GM19239 (cell line): Measurements from ENCODE around the gene PRKRIP1.
A peak's percentile ranks its signal among the peaks of the same experiment; 100 is the strongest.

Source experiments
- DNase-seq: peaks from one replicate; pipeline ENCODE4 v3.0.0; 2011; ENCODE audit warnings: low spot score; ENCODE audit not compliant: insufficient read length
- FAIRE-seq: peaks from 2 replicates; lab custom pipeline; 2011; peaks lifted over from hg19 to GRCh38; lab: Jason Lieb, UNC

PRKRIP1 gene

DNA sequence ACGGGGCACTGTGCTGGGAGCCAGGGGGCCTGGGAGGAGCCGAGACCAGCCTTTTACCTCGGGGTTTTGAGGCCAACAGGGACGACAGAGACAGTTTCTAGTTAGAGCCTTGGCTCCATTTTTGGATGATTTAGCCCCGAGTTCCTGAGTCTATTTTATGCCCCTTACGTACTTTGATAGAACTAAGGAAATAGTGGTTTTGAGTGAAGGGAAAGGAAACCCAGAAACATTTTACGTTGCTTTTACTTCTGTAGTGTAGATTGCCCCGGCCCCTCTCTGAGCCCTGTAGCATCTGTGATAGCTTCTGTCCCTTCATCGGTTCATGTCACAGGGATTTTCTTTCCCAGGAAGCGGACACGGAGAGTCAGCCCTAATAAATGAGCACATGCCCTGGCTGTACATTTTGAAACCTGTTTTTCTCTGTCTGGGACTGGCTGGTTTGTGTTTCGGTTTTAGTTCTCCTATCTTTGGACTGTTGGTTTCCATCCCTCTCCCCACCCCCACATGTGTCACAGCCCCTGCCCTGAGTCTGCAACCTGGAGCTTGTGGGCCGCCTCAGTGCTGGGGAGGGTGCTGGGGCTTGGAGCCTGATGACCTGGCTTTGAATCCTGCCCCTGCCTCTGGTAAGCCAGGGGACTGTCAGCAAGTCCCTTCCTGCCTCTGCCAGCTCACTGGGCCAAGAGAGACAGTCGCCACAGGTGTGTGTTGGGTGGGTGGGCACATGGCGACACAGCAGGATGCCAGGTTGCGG lies 30.3 kb downstream of the PRKRIP1 start:
- FAIRE-seq (peak; percentile 98), DNase-seq (peak; percentile 60)

DNA sequence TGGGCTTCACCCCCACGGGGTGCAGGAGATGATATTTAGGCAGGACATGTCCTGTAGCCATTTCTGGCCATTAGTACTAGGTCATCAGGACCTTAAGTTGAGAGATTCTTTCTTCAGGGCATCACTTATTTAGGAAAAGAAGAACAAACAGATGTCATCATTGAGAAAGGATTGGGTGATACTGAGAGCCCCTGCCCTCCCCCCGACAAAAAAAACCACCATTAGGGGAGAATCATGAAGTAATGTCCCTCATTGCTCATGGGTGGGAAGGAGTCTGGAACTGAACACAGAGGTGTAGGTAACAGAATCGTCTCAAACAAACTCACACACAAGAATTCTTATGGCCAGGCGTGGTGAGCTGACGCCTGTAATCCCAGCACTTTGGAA lies 30.8 kb downstream of the PRKRIP1 start:
- DNase-seq (no peak), FAIRE-seq (no peak)

DNA sequence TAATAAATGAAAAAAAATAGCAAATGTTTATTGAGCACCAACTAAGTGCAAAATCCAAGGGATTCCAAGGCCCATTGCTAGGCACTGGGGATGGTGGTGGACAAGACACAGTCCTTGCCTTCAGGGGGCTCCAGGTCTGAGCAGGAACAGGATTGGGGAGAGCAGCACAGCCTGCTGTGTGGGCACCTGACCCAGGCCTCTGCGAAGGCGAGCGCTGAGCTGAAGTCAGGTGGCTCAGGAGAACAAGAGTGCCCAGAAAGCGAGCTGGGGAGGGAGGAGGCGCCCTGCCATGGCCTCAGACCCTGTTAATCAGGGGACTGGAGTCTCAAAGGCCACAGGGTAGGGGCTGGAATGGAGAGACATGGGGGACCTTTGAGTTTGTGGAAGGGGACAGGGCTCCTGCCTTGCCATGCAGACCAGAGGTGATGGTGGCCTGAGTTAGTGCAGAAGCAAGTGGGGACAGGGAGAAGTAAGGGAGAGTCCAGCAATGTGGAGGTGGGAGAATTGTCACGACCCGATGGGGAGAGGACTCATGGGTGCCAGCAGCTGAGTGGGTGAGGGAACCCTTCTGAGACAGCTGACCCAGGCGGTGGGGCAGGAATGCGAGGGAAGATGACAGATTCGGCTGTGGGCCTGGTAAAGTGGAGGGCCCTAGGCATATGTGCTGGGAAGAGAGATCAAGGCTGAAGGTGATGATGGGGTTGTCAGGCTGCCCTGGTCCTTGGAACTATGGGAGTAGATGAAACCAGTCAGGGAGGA lies 33.2 kb downstream of the PRKRIP1 start:
- DNase-seq = no peak
- FAIRE-seq = no peak

DNA sequence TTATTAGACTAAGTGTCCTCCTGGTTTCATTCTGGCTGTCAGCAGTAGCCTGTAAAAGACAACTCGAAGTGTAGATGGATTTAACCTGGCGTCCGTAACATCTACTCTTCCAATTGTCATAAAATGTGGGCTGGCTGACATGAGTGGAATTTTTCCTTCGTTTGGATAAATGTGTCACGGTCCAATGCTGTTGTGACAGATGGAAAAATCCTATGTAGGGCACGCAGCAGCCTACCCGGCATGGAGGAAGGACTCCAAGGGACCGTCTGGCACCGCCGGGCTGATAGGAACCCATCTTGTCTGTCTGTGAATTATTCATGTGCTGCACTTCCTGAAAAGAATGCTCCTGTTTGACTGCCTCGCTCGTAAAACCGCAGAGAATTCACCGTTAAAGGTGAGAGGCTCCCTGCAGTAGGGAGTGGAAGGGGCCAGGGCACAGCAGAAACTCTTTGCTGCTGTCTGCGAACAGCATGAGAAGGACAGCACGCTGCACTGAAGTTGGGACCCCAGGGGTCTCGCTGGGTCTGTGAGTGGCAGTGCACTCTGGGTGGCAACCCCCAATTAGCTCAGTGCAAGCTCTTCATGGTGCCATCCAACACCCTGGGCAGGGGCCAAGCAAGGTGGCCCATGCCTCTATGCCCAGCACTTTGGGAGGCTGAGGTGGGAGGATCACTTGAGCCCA lies 35.6 kb downstream of the PRKRIP1 start:
- FAIRE-seq (peak; percentile 99), DNase-seq (no peak)

DNA sequence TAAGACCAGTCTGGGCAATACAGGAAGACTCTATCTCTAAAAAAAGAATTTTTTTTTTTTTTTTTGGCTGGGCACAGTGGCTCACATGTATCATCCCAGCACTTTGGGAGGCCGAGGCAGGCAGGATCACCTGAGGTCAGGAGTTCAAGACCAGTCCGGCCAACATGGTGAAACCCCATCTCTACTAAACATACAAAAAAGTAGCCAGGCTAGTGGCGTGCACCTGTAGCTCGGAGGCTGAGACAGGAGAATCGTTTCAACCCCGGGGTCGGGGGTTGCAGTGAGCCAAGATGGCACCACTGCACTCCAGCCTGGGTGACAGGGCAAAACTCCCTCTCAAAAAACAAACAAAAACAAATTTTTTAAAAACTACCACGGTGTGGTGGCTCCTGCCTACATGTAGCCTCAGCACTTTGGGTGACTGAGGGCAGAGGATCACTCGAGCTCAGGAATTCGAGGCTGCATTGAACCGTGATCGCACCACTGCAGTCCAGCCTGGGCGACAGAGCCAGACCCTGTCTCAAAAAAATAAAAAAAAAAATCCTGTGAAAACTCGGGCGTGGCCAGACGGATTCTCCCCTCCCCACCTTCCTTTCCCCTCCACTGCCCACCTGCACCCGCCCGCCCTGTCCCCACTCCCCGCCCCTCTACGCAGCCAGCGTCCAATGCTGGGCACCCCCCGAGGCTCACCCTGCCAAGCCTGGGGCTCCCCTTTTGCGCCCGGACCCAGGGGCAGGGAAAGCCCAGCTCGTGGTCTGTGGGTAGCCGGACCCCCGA lies 36.5 kb downstream of the PRKRIP1 start:
- FAIRE-seq = peak; percentile 70
- no peak for DNase-seq

DNA sequence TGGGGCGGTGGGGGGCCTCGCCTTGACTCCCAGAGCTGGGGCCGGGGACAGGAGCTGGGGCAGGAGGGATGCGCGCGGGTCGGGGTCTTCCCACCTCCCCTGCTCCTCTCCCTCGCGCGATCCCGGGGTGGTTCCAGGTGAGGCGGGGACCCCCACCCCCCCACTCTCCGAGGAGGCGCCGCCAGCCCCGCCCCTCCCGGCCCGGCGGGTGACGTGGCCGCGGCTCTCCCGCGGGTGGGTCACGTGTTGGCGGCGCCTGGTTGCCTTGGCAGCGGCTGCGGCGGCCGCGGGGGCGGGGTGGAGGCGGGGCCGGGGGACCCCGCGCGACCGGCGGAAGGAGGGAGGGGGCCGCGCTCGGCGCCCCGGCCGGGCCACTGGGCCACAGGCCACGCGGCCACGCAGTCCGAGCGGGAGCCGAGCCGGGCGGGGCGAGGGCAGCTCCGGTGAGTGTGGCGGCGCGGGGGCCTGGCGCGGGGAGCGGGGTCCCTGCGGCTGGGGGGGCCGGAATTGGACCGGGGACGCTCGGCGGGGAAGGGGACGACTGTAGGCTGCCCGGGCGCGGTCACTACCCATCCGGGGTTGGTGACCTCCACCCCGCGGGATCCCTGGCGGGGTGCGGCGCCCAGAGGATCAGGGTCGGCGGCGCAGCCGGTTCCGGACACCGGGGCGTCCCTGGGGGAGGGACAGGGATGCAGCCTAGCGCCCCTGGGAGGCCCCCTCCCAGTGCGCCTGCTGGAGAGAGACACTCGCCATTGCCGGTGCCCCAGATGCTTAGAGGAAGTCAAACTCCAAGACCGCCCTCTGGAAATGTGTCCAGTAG lies 37.3 kb downstream of the PRKRIP1 start, which contains the start of gene ORAI2:
Gene ORAI2 (plus strand): TSS at position 357 of the 820 bp plus-strand sequence. CDS start 5,382 bp downstream, outside the sequence.
- FAIRE-seq (peak; percentile 31), DNase-seq (no peak)

DNA sequence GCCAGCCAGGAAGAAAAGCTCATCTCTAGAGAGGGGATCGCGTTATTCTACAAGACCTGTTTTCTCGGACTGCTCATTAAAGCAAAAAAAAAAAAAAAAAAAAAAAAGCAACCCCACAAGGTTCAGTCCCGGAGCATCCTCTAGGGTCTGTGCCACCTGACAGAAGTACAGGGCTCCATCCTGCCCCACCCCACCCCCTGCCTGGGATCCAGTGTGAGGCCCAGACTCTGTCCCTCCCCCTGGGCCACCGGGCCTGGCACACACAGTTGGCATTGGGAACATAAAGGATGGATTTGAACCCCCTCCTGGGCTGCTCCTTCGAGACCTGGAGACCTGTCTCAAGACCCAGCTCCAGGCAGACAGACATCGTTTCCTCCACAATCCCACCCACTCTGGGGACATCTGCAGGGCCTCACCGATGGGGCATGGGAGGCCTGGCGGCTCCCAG lies 37.9 kb downstream of the PRKRIP1 start:
- FAIRE-seq (peak; percentile 76), DNase-seq (no peak)

DNA sequence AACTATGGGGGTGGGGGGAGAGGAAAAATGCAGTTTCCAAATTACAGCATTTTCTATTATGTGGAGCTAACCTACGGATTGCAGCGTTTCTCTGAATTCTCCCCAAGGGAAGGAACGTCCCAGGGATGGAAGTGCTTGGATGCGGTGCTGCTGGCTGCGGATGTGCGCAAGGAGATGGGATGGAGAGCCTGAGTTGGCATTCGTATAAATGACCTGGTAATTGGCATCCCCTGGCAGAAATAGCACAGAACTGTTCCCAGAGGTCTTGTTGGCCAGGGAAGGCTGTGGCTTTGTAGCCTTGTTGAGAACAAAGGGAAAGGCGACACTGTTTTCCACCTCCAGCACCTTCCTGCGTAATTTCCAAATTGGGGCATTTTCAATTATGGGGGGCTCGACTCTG lies 40.0 kb downstream of the PRKRIP1 start:
- DNase-seq = no peak
- FAIRE-seq = no peak

DNA sequence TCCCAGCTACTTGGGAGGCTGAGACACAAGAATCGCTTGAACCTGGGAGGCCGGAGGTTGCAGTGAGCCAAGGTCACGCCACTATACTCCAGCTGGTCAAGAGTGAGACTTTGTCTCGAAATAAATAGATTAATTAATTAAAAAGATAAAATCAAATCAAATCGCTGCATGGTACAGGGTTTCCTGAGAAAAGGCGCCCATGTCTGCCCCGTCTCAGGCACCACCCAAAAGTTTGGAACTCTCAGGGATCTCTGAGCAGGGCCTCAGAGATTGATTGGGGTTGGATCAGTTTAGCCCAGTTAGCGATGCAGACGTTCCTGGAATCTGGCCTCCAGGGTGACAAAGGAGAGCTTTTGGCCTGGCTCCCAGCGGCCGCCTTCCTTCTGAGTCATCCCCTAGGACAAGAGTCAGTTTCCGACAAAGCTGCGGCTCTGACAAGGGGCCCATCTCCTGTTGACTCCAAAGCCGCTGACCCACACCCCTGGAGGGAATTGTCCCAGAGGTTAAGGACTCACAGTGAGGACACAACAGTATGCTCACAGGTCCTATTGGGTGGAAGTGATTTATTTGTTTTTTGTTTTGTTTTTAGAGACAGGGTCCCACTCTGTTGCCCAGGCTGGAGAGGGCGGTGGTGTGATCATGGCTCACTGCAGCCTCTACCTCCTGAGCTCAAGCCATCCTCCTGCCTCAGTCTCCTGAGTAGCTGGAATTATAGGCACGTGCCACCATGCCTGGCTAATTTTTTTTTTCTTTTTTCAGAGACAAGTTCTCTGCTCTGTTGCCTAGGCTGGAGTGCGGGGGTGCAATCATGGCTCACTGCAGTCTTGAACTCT lies 44.0 kb downstream of the PRKRIP1 start:
- no peak for DNase-seq
- FAIRE-seq = no peak

DNA sequence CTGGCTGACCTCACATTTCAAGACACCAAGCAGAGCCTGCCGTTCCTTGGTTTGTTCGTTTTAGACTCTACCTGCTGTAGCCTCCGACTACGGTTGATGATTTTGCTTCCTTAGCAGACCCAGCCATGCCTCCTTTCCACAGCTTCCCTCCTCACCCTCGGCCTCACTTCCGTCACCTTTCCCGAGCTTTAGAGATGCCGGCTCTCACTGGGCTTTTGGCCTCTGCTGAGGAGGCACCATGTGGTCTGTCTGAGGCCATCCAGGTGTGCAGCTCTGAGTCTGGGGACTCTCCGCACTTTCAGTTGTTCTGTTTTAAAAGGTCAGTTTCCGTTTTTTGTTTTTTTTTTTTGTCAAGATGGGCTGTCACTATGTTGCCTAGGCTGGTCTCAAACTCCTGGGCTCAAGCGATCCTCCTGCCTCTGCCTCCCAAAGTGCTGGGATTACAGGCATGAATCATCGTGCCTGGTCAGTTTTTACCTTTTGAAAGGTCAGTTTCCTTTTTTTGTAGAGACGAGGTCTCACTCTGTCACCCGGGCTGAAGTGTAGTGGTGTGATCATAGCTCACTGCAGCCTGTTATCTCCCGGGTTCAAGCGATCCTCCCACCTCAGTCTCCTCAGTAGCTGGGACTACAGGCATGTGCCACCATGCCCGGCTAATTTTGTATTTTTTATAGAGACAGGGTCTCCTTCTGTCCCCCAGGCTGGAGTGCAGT lies 49.0 kb downstream of the PRKRIP1 start:
- no peak for DNase-seq
- FAIRE-seq = peak; percentile 96

DNA sequence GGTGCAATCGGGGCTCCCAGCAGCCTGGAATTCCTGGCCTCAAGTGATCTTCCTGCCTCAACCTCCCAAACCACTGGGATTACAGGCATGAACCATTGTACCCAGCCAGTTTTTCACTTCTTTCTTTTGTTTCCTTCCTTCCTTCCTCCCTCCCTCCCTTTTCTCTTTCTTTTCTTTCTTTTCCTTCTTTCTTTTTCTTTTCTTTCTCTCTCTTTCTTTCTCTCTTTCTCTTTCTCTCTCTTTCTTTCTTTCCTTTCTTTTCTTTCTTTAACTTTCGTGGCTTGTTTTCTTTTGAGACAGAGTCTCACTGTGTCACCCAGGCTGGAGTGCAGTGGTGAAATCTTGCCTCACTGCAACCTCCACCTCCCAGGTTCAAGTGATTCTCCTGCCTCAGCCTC lies 49.5 kb downstream of the PRKRIP1 start:
- FAIRE-seq = no peak
- DNase-seq = no peak

DNA sequence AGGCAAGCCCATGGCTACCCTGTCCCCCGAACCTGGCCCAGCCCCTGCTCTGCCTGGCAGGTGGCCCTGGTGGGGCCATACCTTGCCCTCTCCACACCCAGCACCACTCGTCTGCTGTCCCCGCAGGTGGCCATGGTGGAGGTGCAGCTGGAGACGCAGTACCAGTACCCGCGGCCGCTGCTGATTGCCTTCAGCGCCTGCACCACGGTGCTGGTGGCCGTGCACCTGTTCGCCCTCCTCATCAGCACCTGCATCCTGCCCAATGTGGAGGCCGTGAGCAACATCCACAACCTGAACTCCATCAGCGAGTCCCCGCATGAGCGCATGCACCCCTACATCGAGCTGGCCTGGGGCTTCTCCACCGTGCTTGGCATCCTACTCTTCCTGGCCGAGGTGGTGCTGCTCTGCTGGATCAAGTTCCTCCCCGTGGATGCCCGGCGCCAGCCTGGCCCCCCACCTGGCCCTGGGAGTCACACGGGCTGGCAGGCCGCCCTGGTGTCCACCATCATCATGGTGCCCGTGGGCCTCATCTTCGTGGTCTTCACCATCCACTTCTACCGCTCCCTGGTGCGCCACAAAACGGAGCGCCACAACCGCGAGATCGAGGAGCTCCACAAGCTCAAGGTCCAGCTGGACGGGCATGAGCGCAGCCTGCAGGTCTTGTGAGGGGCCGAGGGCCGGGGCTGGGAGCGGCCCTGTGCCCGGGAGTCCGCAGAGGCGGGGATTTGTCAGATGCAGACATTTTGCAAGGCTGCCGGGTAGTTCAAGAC lies 50.4 kb downstream of the PRKRIP1 start:
- FAIRE-seq (no peak), DNase-seq (no peak)

DNA sequence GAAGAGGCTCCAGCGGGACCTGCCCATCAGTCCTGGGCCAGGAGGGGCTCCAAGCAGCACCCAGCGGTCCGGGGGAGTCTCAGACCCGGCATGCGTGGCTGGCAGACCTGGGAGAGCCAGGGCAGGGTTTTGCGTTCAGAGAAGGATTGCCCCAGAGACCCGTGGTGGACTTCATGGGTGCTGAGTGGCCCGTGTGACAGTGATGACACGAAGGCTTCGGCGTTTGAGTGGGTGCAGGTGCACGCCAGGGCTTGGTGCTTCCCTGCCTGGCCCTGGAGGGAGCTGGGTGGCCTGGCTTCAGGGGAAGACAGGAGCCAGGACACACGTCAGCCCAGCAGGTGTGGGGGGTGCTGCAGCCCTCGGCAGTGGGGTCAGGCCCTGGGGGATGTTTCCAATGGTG lies 51.1 kb downstream of the PRKRIP1 start:
- FAIRE-seq = no peak
- DNase-seq = no peak

DNA sequence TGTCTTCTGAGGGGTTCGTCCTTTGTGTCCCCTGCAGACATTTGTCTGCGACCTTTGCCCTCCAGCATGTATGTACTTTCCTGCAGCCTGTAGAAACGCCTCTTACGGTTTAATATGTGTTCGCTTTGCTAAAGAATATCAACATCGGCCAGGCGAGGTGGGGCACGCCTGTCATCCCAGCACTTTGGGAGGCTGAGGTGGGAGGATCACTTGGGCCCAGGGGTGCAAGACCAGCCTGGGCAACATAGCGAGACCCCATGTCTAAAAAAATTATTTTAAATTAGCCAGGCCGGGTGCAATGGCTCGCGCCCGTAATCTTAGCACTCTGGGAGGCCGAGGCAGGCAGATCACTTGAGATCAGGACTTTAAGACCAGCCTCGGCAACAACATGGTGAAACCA lies 53.0 kb downstream of the PRKRIP1 start:
- DNase-seq (no peak), FAIRE-seq (no peak)

DNA sequence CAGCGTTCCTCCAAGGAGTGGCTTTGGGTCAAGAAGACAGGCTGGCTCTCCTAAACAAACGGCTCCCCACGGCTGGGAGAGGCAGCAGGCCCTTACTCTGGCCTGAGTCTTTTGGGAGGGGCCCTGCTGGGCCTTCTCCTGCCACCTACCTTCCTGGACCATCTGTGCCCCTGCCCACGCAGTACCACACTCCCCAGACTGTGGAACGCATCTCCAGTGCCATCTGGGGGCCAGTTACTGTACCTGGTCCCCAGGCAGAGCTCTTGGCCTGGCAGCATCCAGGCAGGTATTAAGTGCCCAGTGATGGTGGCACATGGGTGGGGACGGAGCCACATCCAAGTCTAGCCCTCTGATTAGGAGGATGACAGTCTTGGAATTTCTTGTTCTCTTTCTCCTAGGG lies 54.1 kb downstream of the PRKRIP1 start:
- DNase-seq = no peak
- FAIRE-seq = no peak

DNA sequence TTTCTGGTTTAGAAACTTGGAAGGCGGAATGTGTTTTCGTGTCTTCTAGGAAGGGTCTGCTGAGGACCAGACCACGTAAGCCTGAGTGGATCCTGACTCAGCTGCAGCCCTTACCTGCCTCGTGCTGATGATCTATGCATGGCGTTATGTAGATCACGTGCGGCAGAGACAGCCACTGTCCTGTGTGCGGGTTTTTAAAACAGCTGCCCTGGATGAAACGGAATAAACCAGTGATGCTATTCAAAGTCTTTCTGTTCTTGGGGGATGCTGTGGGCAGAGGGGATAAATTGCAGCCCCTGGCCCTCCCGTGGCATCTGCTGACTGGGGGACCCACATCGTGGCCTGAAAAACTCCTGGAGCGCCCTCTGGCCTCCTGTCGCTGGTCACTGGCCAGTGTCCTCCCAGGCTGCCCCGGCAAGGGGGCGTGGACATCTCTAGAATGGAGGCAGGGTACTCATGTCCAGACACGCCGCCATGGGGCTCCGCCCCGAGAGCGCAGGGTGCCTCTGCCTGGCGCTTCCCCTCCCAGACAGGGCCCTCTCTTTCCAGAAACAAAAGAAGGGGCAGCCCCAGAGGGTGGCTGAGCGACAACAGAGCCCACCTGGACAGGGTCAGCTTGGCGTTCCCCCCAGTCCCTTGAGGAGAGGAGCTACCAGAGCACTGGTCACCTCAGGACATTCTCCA lies 55.4 kb downstream of the PRKRIP1 start:
- FAIRE-seq = no peak

DNA sequence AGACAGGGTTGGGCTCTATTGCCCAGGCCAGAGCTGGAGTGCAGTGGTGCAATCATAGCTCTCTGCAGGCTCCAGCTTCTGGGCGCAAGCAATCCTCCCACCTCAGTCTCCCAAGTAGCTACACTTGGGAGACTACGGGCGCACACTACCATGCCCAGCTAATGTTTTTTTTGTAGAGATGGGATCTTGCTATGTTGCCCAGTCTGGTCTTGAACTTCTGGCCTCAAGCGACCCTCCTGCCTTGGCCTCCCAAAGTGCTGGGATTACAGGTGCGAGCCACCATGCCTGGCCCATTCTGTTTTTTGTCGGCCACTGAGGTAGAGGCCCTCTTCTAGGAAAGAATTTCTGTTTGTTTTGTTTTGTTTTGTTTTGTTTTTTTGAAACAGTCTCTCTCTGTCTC lies 56.3 kb downstream of the PRKRIP1 start:
- FAIRE-seq (no peak), DNase-seq (no peak)

More for the DNA sequence above, 55.4 kb downstream of the PRKRIP1 start:
- DNase-seq = no peak
